Measurements from ENCODE around the gene CTRB2.

The CTRB2 gene

DNA sequence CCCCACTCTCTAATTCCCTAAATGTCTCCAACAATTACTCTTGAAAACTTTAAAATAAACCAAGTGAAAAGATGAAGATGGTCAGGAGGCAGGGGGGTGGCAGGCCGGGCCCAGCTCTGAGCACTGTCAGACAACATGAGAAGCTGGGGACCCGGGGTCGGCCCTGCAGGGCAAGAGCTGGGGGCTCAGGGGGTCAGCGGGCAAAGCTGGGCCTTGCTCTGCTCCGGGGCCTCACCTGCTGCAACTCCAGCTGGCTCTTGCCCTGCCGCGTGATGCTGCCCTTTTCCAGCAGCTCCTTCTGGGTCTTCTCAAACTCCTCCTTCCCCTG, 26.6 kb upstream of the CTRB2 start:
- TF ChIP-seq ZNF600 (tag by site-specific recombination; IDR thresholded peaks at IDR 0.05) (no peak), ZNF350 (tag by site-specific recombination; IDR thresholded peaks at IDR 0.05) (no peak), EGR2 (tag by site-specific recombination; IDR thresholded peaks at IDR 0.05; ENCODE audit: low read depth) (no peak), GLIS2 (tag by site-specific recombination; IDR thresholded peaks at IDR 0.05) (no peak), ZNF76 (tag by site-specific recombination; IDR thresholded peaks at IDR 0.05; ENCODE audit: borderline replicate concordance, low read depth) (no peak), ZNF658 (tag by site-specific recombination; IDR thresholded peaks at IDR 0.05) (no peak), ZNF473 (tag by site-specific recombination; IDR thresholded peaks at IDR 0.05) (no peak), ZNF404 (tag by site-specific recombination; IDR thresholded peaks at IDR 0.05) (no peak), ZNF391 (tag by site-specific recombination; IDR thresholded peaks at IDR 0.05; ENCODE audit: borderline replicate concordance, low read depth) (no peak), GLI4 (tag by site-specific recombination; IDR thresholded peaks at IDR 0.05) (no peak), YY1 (tag by site-specific recombination; IDR thresholded peaks at IDR 0.05) (no peak), IKZF3 (tag by site-specific recombination; IDR thresholded peaks at IDR 0.05) (no peak), WT1 (tag by site-specific recombination; IDR thresholded peaks at IDR 0.05) (no peak), ZBTB20 (tag by site-specific recombination; IDR thresholded peaks at IDR 0.05) (no peak)
- TF ChIP-seq, protein P1, sequence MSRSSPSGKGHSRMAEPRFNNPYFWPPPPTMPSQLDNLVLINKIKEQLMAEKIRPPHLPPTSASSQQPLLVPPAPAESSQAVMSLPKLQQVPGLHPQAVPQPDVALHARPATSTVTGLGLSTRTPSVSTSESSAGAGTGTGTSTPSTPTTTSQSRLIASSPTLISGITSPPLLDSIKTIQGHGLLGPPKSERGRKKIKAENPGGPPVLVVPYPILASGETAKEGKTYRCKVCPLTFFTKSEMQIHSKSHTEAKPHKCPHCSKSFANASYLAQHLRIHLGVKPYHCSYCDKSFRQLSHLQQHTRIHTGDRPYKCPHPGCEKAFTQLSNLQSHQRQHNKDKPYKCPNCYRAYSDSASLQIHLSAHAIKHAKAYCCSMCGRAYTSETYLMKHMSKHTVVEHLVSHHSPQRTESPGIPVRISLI (tag by site-specific recombination; IDR thresholded peaks at IDR 0.05), result no peak
- TF ChIP-seq, protein P2, sequence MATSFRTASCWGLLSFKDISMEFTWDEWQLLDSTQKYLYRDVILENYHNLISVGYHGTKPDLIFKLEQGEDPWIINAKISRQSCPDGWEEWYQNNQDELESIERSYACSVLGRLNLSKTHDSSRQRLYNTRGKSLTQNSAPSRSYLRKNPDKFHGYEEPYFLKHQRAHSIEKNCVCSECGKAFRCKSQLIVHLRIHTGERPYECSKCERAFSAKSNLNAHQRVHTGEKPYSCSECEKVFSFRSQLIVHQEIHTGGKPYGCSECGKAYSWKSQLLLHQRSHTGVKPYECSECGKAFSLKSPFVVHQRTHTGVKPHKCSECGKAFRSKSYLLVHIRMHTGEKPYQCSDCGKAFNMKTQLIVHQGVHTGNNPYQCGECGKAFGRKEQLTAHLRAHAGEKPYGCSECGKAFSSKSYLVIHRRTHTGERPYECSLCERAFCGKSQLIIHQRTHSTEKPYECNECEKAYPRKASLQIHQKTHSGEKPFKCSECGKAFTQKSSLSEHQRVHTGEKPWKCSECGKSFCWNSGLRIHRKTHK (tag by site-specific recombination; IDR thresholded peaks at IDR 0.05), result no peak
- Histone ChIP-seq H3K36me3 (ENCODE audit: control insufficient read depth in 2 of 2, insufficient read depth in 1 of 2, low read length in 2 of 2) (peaks cover 8 to 83% of the 10 kb centered on the region in 2 experiments), H3K4me1 (ENCODE audit: control insufficient read depth, insufficient read depth, low read length) (no peaks in the 10 kb centered on the region; the same call in 1 of the 2 replicates), H3K4me3 (ENCODE audit: low read depth, low read length) (no peak overlapping the region), H3K27ac (ENCODE audit: extremely low read depth, low read depth, low read length) (no peak overlapping the region), H3K9me3 (ENCODE audit: control insufficient read depth, insufficient read depth, low read depth, low read length) (no peaks in the 10 kb centered on the region)
- POLR2A ChIA-PET, result interaction anchor here (0.7 to 0.9 kb wide), 2 partner anchors 12 to 83 kb away, joined by 5 to 7 read pairs; no protein-coding TSS in a partner anchor
- CTCF ChIA-PET, result interaction anchor here (0.5 to 2.3 kb wide), 41 partner anchors 9 to 315 kb away, joined by 3 to 19 read pairs (median 4); no protein-coding TSS in a partner anchor

DNA sequence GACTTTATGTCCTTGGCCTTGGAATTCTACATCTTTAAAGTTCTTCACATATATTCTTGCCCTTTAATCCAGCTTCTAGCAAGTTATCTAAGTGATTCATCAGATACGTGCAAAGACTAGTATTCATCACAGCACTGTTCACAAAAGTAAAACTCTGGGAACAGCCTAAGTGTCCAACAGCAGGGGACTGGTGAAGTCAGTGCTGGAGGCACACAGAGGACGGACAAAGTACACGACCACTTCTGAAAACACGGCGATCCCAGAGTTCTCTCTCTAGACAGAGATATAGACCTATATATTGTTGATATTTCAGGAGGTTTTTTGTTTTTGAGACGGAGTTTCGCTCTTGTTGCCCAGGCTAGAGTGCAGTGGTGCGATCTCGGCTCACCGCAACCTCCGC, 24.6 kb upstream of the CTRB2 start:
- Histone ChIP-seq H3K27ac (ENCODE audit: extremely low read depth, low read depth, low read length) (no peak overlapping the region), H3K9me3 (ENCODE audit: control insufficient read depth, insufficient read depth, low read depth, low read length) (no peaks in the 10 kb centered on the region), H3K36me3 (ENCODE audit: control insufficient read depth in 2 of 2, insufficient read depth in 1 of 2, low read length in 2 of 2) (peaks cover 8 to 77% of the 10 kb centered on the region in 2 experiments), H3K4me1 (ENCODE audit: control insufficient read depth, insufficient read depth, low read length) (no peaks in the 10 kb centered on the region), H3K4me3 (ENCODE audit: low read depth, low read length) (no peak overlapping the region)
- POLR2A ChIA-PET, result no interaction called here
- CTCF ChIA-PET, result interaction anchor here (0.6 to 1.2 kb wide), 3 partner anchors 33 to 383 kb away, joined by 3 read pairs; no protein-coding TSS in a partner anchor
- TF ChIP-seq ZNF558 (tag by site-specific recombination; IDR thresholded peaks at IDR 0.05) (no peak), BCL11B (tag by site-specific recombination; IDR thresholded peaks at IDR 0.05; ENCODE audit: low read depth) (no peak), MZF1 (tag by site-specific recombination; IDR thresholded peaks at IDR 0.05; ENCODE audit: borderline replicate concordance) (peak; percentile 63; the same call in 1 of the 2 replicates)

DNA sequence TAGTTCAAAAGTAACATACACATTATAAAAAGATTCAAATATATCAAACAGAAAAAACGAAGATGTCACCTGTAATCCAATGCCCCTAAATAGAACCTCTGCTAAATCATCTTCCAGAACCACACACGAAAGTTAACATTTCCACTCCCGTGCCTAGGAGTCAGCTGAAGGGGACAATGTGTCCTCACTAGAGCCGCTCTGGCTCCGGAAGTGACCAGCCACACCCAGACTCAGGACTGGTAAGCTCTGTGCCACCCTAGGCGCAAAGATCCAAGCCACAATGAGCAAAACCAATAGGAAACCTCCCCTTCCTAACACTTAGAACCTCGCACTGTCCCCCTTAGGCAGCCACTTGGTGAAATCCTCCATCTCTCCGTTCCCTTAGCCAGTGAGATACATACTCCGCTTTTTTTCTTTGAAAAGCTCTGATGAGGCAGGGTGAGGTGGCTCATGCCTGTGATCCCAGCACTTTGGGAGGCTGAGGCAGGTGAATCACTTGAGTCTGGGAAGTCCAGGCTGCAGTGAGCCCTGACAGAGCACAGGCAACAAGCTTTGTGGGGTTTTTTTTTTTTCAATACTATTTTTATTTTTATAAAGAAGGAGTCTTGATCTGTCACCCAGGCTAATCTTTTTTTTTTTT, 23.6 kb upstream of the CTRB2 start:
- H3K4me1 ChIP-seq (ENCODE audit: control insufficient read depth, insufficient read depth, low read length), result no peaks in the 10 kb centered on the region
- no peak overlapping the region for H3K4me3 ChIP-seq (ENCODE audit: low read depth, low read length)
- H3K36me3 ChIP-seq (ENCODE audit: control insufficient read depth in 2 of 2, insufficient read depth in 1 of 2, low read length in 2 of 2), result peaks cover 8 to 68% of the 10 kb centered on the region in 2 experiments
- H3K9me3 ChIP-seq (ENCODE audit: control insufficient read depth, insufficient read depth, low read depth, low read length), result no peaks in the 10 kb centered on the region
- H3K27ac ChIP-seq (ENCODE audit: extremely low read depth, low read depth, low read length), result no peak overlapping the region
- CTCF ChIA-PET, result interaction anchor here (0.5 kb wide), 1 partner anchor 308 kb away, joined by 4 read pairs; no protein-coding TSS in a partner anchor
- POLR2A ChIA-PET, result no interaction called here
- no peak for TF ChIP-seq ZNF366 (tag by site-specific recombination; conservative IDR thresholded peaks at IDR 0.05)
- TF ChIP-seq, protein P3, sequence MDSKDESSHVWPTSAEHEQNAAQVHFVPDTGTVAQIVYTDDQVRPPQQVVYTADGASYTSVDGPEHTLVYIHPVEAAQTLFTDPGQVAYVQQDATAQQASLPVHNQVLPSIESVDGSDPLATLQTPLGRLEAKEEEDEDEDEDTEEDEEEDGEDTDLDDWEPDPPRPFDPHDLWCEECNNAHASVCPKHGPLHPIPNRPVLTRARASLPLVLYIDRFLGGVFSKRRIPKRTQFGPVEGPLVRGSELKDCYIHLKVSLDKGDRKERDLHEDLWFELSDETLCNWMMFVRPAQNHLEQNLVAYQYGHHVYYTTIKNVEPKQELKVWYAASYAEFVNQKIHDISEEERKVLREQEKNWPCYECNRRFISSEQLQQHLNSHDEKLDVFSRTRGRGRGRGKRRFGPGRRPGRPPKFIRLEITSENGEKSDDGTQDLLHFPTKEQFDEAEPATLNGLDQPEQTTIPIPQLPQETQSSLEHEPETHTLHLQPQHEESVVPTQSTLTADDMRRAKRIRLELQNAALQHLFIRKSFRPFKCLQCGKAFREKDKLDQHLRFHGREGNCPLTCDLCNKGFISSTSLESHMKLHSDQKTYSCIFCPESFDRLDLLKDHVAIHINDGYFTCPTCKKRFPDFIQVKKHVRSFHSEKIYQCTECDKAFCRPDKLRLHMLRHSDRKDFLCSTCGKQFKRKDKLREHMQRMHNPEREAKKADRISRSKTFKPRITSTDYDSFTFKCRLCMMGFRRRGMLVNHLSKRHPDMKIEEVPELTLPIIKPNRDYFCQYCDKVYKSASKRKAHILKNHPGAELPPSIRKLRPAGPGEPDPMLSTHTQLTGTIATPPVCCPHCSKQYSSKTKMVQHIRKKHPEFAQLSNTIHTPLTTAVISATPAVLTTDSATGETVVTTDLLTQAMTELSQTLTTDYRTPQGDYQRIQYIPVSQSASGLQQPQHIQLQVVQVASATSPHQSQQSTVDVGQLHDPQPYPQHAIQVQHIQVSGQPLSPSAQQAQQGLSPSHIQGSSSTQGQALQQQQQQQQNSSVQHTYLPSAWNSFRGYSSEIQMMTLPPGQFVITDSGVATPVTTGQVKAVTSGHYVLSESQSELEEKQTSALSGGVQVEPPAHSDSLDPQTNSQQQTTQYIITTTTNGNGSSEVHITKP (tag by site-specific recombination; IDR thresholded peaks at IDR 0.05), result no peak
- TF ChIP-seq ZNF211 (tag by site-specific recombination; IDR thresholded peaks at IDR 0.05; ENCODE audit: low read depth), result no peak
- no peak for TF ChIP-seq ZNF561 (tag by site-specific recombination; IDR thresholded peaks at IDR 0.05; ENCODE audit: borderline replicate concordance)
- TF ChIP-seq, protein P4, sequence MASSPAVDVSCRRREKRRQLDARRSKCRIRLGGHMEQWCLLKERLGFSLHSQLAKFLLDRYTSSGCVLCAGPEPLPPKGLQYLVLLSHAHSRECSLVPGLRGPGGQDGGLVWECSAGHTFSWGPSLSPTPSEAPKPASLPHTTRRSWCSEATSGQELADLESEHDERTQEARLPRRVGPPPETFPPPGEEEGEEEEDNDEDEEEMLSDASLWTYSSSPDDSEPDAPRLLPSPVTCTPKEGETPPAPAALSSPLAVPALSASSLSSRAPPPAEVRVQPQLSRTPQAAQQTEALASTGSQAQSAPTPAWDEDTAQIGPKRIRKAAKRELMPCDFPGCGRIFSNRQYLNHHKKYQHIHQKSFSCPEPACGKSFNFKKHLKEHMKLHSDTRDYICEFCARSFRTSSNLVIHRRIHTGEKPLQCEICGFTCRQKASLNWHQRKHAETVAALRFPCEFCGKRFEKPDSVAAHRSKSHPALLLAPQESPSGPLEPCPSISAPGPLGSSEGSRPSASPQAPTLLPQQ (tag by site-specific recombination; IDR thresholded peaks at IDR 0.05), result no peak

Data from HEK293 (cell line).